ENCODE data around the gene GNRH2. TPM values are rescaled to one million over a fixed set of nuclear protein-coding genes. Genes with fewer than 3 reads are reported as not detected.
A peak's percentile ranks its signal among the peaks of the same experiment; 100 is the strongest.

GNRH2 gene
- total and polyA plus RNA-seq, 2 experiments from 2014 or later = not detected

GRCh38 chr20:3003416-3003815 lies 40.0 kb upstream of the GNRH2 start:
- DNase-seq = no peak
- no peaks in the 10 kb centered on the region for H3K4me1 ChIP-seq (ENCODE audit: insufficient read depth)
- no peak overlapping the region for H3K9ac ChIP-seq
- H4K20me1 ChIP-seq (ENCODE audit: insufficient read depth) = no peaks in the 10 kb centered on the region
- no peaks in the 10 kb centered on the region for H3K27me3 ChIP-seq (replicated peaks; ENCODE audit: insufficient read depth)
- H2AFZ ChIP-seq = no peak overlapping the region
- TF ChIP-seq EZH2 (IDR thresholded peaks at IDR 0.05; ENCODE audit: insufficient read depth, poor library complexity, severe bottlenecking) (no peak), EZH2phosphoT487 (IDR thresholded peaks at IDR 0.05; ENCODE audit: insufficient read depth, low read depth) (no peak)
- no peaks in the 10 kb centered on the region for H3F3A ChIP-seq (ENCODE audit: insufficient read depth)
- H3K9me2 ChIP-seq (ENCODE audit: insufficient read depth) = no peaks in the 10 kb centered on the region
- H3K27ac ChIP-seq = no peak overlapping the region
- in situ Hi-C loops (cut with MboI) = no loop called here
- H3K4me3 ChIP-seq = no peak overlapping the region
- peaks cover 16% of the 10 kb centered on the region for H3K36me3 ChIP-seq (ENCODE audit: low read depth)
- no peaks in the 10 kb centered on the region for H3K79me2 ChIP-seq (ENCODE audit: insufficient read depth)
- no peaks in the 10 kb centered on the region for H3K9me3 ChIP-seq (ENCODE audit: low read depth)
- H3K4me2 ChIP-seq (ENCODE audit: unreplicated experiment) = no peak overlapping the region
- 98 to 100% methylated on average over 2 of the region's 2 CpGs for WGBS, 2 experiments (ENCODE audit: low coverage in 1 of 2, low lambda C conversion rate in 2 of 2, missing lambda C conversion rate in 2 of 2)

DNA sequence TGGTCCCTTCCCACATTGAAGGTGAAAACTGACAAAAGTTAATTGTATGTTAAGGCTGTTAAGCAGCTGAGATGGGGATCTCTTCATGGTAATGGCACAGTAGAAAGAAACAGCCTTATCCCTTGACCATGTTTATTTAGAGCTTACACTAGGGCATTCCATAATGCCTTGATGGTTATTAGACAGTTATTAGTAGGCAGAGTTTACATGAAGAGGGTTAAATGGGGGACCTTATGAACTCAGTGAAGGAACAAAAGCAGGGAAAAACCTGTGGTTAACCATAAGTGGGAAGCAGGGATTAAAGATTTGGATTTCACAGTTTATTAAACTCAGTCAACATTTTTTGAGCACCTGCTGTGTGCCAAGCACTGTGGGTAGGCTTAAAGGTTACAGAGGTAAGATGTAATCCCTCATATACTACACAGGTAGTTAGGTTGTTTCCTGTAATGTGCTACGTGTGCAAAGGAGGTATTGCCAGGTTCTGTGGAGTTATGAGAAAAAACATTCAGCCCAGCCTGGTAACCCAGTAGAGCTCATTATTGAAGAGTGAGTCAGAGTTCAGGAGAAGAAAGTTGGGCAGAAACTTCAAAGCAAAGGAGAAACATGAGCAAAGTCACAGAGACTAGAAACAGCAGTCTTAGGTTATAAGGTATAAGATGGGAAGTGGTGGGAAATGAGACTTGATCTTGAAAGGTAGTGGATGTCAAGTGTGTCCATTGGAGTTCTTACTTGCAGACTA lies 32.3 kb upstream of the GNRH2 start:
- H3K4me3 ChIP-seq = no peak overlapping the region
- no peaks in the 10 kb centered on the region for H3K27me3 ChIP-seq (replicated peaks; ENCODE audit: insufficient read depth)
- 61 to 100% methylated on average over 1 of the region's 1 CpG for WGBS, 2 experiments (ENCODE audit: low coverage in 1 of 2, low lambda C conversion rate in 2 of 2, missing lambda C conversion rate in 2 of 2)
- peak; percentile 72 for DNase-seq
- TF ChIP-seq EZH2 (IDR thresholded peaks at IDR 0.05; ENCODE audit: insufficient read depth, poor library complexity, severe bottlenecking) = no peak
- no peak overlapping the region for H2AFZ ChIP-seq
- no peaks in the 10 kb centered on the region for H4K20me1 ChIP-seq (ENCODE audit: insufficient read depth)
- no peaks in the 10 kb centered on the region for H3K9me3 ChIP-seq (ENCODE audit: low read depth)
- no peaks in the 10 kb centered on the region for H3K9me2 ChIP-seq (ENCODE audit: insufficient read depth)
- no peaks in the 10 kb centered on the region for H3K79me2 ChIP-seq (ENCODE audit: insufficient read depth)
- in situ Hi-C loops (cut with MboI) = no loop called here
- no peak overlapping the region for H3K9ac ChIP-seq
- H3F3A ChIP-seq (ENCODE audit: insufficient read depth) = peaks cover 12% of the 10 kb centered on the region
- H3K36me3 ChIP-seq (ENCODE audit: low read depth) = peaks cover 16% of the 10 kb centered on the region
- peaks cover 7% of the 10 kb centered on the region for H3K4me1 ChIP-seq (ENCODE audit: insufficient read depth)
- H3K27ac ChIP-seq = no peak overlapping the region
- H3K4me2 ChIP-seq (ENCODE audit: unreplicated experiment) = no peak overlapping the region

DNA sequence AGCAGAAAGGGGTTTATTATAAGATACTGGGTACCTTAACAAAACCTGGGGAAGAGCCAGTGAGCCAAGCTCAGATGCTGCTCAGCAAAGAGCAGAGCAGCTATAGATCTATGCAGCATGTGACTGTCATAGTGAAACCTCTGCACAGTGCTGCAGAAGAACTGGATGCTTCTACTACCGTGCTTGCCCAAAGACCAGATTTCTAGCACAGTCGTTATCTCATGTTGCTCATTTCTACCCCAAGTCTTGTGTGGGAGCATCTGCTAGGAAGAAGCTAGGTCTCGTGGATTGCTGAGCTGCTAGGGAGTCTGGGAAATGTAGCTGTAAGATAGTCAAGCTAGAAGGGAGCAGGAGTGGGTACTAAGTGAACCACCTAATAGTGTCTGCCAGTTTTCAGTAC lies 31.7 kb upstream of the GNRH2 start:
- WGBS, 2 experiments (ENCODE audit: low coverage in 1 of 2, low lambda C conversion rate in 2 of 2, missing lambda C conversion rate in 2 of 2) = 87% methylated on average over 3 of the region's 3 CpGs
- no peak for DNase-seq
- Histone ChIP-seq H3K27ac (no peak overlapping the region), H3F3A (ENCODE audit: insufficient read depth) (peaks cover 12% of the 10 kb centered on the region), H3K9me2 (ENCODE audit: insufficient read depth) (no peaks in the 10 kb centered on the region), H4K20me1 (ENCODE audit: insufficient read depth) (no peaks in the 10 kb centered on the region), H3K27me3 (replicated peaks; ENCODE audit: insufficient read depth) (no peaks in the 10 kb centered on the region), H3K36me3 (ENCODE audit: low read depth) (peaks cover 14% of the 10 kb centered on the region), H3K4me1 (ENCODE audit: insufficient read depth) (peaks cover 7% of the 10 kb centered on the region), H2AFZ (no peak overlapping the region), H3K4me2 (ENCODE audit: unreplicated experiment) (no peak overlapping the region), H3K4me3 (no peak overlapping the region), H3K9me3 (ENCODE audit: low read depth) (no peaks in the 10 kb centered on the region), H3K79me2 (ENCODE audit: insufficient read depth) (no peaks in the 10 kb centered on the region), H3K9ac (no peak overlapping the region)
- no peak for TF ChIP-seq EZH2phosphoT487 (IDR thresholded peaks at IDR 0.05; ENCODE audit: insufficient read depth, low read depth)
- TF ChIP-seq EZH2 (IDR thresholded peaks at IDR 0.05; ENCODE audit: insufficient read depth, poor library complexity, severe bottlenecking) = no peak
- in situ Hi-C loops (cut with MboI) = no loop called here

- Histone ChIP-seq H2AFZ (no peak overlapping the region), H3K9me3 (ENCODE audit: low read depth) (no peaks in the 10 kb centered on the region)
- in situ Hi-C loops (cut with MboI) = no loop called here
Measured at GRCh38 chr20:3013771-3014170, 29.7 kb upstream of the GNRH2 start.

More at GRCh38 chr20:3013771-3014170, 29.7 kb upstream of the GNRH2 start:
- DNase-seq = no peak
- Histone ChIP-seq H3K9me2 (ENCODE audit: insufficient read depth) (no peaks in the 10 kb centered on the region), H3K79me2 (ENCODE audit: insufficient read depth) (no peaks in the 10 kb centered on the region), H3K27ac (no peak overlapping the region), H3K27me3 (replicated peaks; ENCODE audit: insufficient read depth) (no peaks in the 10 kb centered on the region), H3K9ac (no peak overlapping the region), H3K36me3 (ENCODE audit: low read depth) (no peaks in the 10 kb centered on the region), H3K4me1 (ENCODE audit: insufficient read depth) (peaks cover 7% of the 10 kb centered on the region), H3K4me2 (ENCODE audit: unreplicated experiment) (no peak overlapping the region), H4K20me1 (ENCODE audit: insufficient read depth) (no peaks in the 10 kb centered on the region), H3F3A (ENCODE audit: insufficient read depth) (peaks cover 12% of the 10 kb centered on the region), H3K4me3 (no peak overlapping the region)
- 97 to 99% methylated on average over 5 of the region's 5 CpGs for WGBS, 2 experiments (ENCODE audit: low coverage in 1 of 2, low lambda C conversion rate in 2 of 2, missing lambda C conversion rate in 2 of 2)
- TF ChIP-seq EZH2phosphoT487 (IDR thresholded peaks at IDR 0.05; ENCODE audit: insufficient read depth, low read depth) (no peak), EZH2 (IDR thresholded peaks at IDR 0.05; ENCODE audit: insufficient read depth, poor library complexity, severe bottlenecking) (no peak)
